ENCODE measurements around the gene CCNE1. TPM values are rescaled to one million over a fixed set of nuclear protein-coding genes. Genes with fewer than 3 reads are reported as not detected.

Gene CCNE1
- total and polyA plus RNA-seq, 10 of the 15 experiments (the other 5 are each of a cell fraction or from before 2014, with no cell fraction given) = 6.3 to 44.2 (median 35.8) TPM

GRCh38 chr19:29796173-29796573 lies 15.6 kb upstream of the CCNE1 start:
- in situ Hi-C loops (cut with MboI) (no loop called here), intact Hi-C loops (cut with micrococcal nuclease; ENCODE audit: unreplicated experiment) (no loop called here)
- WGBS (ENCODE audit: insufficient coverage, insufficient replicate concordance, low lambda C conversion rate, missing lambda C conversion rate) = 20% methylated on average over 9 of the region's 9 CpGs
- no TSS peak for BruUV-seq (replicated peaks)
- Histone ChIP-seq H3K4me3 (no peak overlapping the region), H4K20me1 (ENCODE audit: control insufficient read depth, insufficient read depth) (no peaks in the 10 kb centered on the region), H3K27ac (ENCODE audit: control insufficient read depth, insufficient read depth) (no peak overlapping the region), H3K27me3 (replicated peaks in 1 of 2; ENCODE audit: control insufficient read depth in 2 of 2, insufficient read depth in 2 of 2, low read length in 1 of 2) (no peaks in the 10 kb centered on the region), H3K9me3 (replicated peaks; ENCODE audit: control insufficient read depth, insufficient read depth, low read length) (no peaks in the 10 kb centered on the region), H3K9ac (ENCODE audit: control insufficient read depth, insufficient read depth, low read length) (no peak overlapping the region), H2AFZ (ENCODE audit: control insufficient read depth, low read depth, low read length) (no peak overlapping the region), H3K4me1 (ENCODE audit: control insufficient read depth, insufficient read depth, low read length) (no peaks in the 10 kb centered on the region), H3K36me3 (ENCODE audit: control insufficient read depth in 2 of 2, insufficient read depth in 2 of 2, low read length in 1 of 2) (no peaks in the 10 kb centered on the region), H3K79me2 (ENCODE audit: control insufficient read depth, insufficient read depth, low read length) (no peaks in the 10 kb centered on the region), H3K4me2 (ENCODE audit: control insufficient read depth, insufficient read depth) (no peak overlapping the region)
- ChIA-PET RAD21 (ENCODE audit: unreplicated experiment) (no interaction called here), SMC1A (ENCODE audit: uncharacterized antibody, unreplicated experiment) (no interaction called here), CTCF (interaction anchor here (0.6 kb wide), 1 partner anchor 48 kb away, joined by 4 read pairs; no protein-coding TSS in a partner anchor), POLR2A (no interaction called here)
- TF ChIP-seq CHD1 (IDR thresholded peaks at IDR 0.05; ENCODE audit: low read depth, low read length) (no peak), PAX5 (IDR thresholded peaks at IDR 0.05; ENCODE audit: borderline replicate concordance, low read depth, low read length) (no peak), ZNF217 (IDR thresholded peaks at IDR 0.05) (no peak), TARDBP (IDR thresholded peaks at IDR 0.05; ENCODE audit: borderline replicate concordance) (no peak), SRF (IDR thresholded peaks at IDR 0.05; ENCODE audit: low read depth in 2 of 2, low read length in 2 of 2) (no peak), RCOR1 (conservative IDR thresholded peaks at IDR 0.05; ENCODE audit: low read depth, low read length) (no peak), SUPT20H (IDR thresholded peaks at IDR 0.05; ENCODE audit: borderline replicate concordance, control insufficient read depth, low read depth, low read length) (no peak), SMAD1 (IDR thresholded peaks at IDR 0.05; ENCODE audit: low read depth, partially characterized antibody) (no peak), YBX1 (IDR thresholded peaks at IDR 0.05) (no peak), ZBTB11 (CRISPR knock-in tag; IDR thresholded peaks at IDR 0.05) (no peak), TCF7 (IDR thresholded peaks at IDR 0.05; ENCODE audit: borderline replicate concordance) (no peak), RFX5 (IDR thresholded peaks at IDR 0.05; ENCODE audit: low read depth, low read length) (no peak), JUNB (IDR thresholded peaks at IDR 0.05) (no peak), RAD51 (IDR thresholded peaks at IDR 0.05) (no peak), BMI1 (IDR thresholded peaks at IDR 0.05; ENCODE audit: borderline replicate concordance) (no peak)
- ATAC-seq (no peak), DNase-seq (ENCODE audit: low read depth, low spot score) (no peak), FAIRE-seq (no peak)
